DMS153 treated with DMSO at 0.1 percent for 48 hours (cell line): ENCODE data around the gene PAPPA2.

Experiments used
- DNase-seq: peaks from one replicate; lab custom pipeline; 2025; ENCODE audit not compliant: unreplicated experiment; lab: John Stamatoyannopoulos, UW

Gene PAPPA2

GRCh38 chr1:176795929-176796328 is 333.0 kb downstream of the PAPPA2 start:
- DNase-seq = no peak

- no peak for DNase-seq
These were observed 333.6 kb downstream of the PAPPA2 start for GRCh38 chr1:176796583-176796982.

DNA sequence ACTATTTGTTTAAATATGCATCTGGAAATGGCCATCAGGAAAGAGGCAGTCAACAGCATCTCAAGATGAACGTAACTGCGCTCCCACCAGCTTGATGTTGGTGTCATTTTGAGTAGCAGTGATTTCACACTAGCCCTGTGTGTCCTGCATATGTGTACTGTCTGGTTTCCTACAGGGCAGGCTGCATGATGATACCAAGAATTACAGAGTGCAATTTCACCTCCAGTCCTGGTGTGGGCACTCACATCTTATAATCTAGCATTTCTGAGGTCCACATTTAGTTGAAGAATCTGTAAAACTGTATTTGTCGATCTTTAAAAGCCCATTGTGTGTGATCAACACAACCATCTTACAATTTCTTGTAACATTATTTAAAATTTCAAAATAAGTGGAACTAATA is 336.4 kb downstream of the PAPPA2 start:
- DNase-seq = no peak

- DNase-seq = no peak
These were observed 338.1 kb downstream of the PAPPA2 start for GRCh38 chr1:176800978-176801513.

GRCh38 chr1:176801514-176802020 is 338.6 kb downstream of the PAPPA2 start:
- DNase-seq = no peak

DNA sequence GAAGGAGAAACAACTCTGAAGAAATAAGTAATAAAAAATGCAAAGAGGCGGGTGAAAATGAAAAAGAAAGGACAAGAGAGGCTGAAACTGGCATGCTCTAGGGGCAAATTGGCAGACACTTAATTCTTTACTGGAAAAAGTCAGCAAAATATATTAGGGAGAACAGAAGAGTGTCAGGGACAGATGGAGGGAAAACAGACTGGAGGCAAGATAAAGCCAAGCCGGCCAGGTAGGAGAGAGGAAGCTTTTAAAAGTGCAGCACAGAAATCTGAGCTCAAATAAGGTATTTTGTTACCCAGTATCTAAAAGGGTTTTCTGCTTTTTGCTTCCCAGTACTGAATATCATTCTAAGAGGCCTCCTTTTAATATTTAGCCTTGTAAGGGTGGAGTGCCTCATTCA is 339.3 kb downstream of the PAPPA2 start:
- no peak for DNase-seq

DNA sequence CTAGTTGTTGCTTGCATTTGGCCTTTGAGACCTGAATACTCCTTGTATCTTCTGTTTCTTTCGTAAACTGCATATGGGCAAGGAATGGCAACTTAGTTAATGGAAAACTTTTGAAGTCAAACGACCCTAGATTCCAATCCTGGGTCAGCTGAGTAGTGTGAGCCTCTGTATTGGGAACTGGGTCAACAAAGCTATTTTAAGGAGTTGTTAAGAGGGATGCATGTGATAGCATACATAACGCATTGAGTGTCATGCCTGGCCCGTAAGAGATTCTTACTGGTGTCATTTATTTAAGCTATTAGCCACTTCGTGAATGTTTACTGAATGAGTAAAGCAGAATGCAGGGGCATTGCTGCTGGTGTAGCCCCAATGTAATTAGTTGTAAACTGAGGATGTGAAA is 340.1 kb downstream of the PAPPA2 start:
- no peak for DNase-seq

DNA sequence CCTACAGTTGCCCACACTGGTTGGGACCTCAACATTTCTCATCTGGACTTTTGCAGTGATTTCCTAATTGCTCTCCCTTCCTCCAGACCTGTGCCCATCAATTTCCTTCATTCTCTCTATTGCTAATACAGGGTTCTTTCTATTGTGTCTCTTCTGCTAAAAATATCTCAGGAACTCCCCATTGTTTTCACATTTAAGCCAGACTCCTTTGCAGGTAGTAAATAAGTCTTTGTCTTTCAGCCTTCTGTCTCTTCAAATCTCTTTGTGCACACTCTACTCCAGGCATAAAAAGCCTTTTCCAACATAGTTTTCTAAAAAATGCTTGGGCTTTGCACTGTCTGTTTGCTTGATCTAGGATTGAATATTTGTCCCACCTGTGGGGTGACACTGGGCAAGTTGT is 340.6 kb downstream of the PAPPA2 start:
- no peak for DNase-seq

DNA sequence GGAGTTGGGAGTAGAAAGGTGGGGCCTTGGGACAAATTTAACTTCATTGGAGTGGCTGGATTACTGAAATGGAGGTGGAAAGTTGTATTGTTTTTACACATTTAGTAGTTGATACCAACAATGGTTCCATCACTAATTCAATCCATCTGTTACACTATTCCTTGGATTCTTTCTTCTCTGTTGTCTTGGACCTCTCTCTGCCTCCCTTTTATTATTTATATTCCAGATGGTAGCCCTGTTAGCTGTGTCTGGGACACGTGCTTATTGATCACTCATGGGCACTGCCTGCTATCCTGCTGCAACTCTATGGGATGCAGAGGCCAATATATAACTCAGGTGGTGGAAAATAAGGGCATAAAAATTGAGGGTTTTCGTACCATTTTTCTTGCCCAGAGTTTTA is 346.3 kb downstream of the PAPPA2 start:
- DNase-seq = no peak

DNA sequence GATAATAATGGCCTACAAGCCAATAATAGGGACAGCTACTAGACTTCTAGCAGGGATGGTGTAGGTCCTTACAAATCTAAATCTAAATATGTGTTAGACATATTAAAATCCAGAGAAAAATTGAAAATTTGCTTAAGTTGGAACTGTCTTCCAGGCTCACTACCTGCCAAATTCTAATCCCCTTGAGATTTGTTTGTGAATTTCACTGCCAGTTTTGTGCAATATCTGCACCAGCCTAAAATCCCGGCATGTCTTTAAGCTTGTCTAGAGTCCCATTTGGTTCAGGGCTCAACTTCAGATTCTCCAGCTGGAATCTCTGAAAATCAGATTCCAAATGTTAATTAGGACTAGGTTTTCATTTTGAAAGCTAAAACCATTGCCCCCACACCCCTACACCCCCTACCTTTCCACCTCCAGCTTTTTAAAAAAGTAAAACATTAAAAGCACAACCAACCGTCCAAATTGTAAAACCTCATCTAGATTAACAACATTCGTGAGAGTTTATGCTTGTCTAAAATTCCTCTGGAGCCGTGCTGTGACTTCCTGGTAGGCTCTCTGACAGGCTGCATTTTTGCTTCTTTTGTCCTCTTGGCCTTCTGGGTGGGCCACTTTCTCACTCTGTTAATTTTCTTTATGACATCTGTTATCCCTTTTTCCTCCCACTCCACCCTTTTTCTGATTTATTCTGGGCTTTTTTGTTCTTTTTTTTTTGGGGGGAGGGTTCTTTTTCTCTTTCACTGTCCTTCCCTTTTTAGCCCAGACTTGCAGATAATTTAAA is 348.7 kb downstream of the PAPPA2 start:
- no peak for DNase-seq

- no peak for DNase-seq
These were observed 352.6 kb downstream of the PAPPA2 start for GRCh38 chr1:176815621-176816020.

- no peak for DNase-seq
These were observed 353.3 kb downstream of the PAPPA2 start for GRCh38 chr1:176816232-176816631.

GRCh38 chr1:176820391-176821031 is 357.5 kb downstream of the PAPPA2 start:
- no peak for DNase-seq

DNA sequence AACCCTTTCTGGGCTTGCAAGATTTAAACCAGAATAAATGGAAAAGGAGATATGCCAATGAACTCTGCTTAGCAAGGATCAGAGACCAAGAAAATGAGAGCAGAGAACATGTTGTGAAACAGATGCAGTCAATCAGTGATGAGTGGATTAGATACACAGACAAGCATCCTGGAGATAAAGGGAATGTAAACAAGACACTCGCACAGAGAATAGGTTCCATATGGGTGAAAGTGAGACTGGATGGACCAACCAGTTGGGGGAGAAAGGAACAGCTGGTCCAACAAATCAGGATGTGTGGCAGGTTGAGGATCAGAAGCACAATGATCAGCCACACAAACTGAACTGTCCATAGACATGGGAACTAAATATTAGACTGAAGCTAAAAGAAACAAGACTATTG is 363.3 kb downstream of the PAPPA2 start:
- peak; percentile 74 for DNase-seq

DNA sequence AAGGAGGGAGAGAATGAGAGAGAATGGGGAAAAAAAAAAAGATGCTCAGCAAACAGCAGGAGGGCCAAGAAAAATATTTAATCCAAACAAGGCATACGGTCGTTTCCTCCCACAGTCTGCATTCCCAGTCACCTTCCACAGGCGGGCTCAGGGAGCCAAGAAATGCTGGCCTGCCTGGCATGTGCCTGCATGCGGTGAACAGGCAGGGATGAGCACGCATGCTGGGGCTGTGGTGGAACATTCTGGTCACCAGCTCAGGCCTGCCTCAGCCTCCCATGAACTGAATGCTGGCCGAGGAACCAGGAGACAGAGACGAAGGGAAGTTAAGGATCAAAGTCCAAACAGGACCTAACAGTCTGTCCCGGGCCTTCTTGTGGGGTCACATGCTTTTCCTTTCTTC is 366.3 kb downstream of the PAPPA2 start:
- no peak for DNase-seq

- no peak for DNase-seq
These were observed 368.2 kb downstream of the PAPPA2 start for GRCh38 chr1:176831150-176831549.

DNA sequence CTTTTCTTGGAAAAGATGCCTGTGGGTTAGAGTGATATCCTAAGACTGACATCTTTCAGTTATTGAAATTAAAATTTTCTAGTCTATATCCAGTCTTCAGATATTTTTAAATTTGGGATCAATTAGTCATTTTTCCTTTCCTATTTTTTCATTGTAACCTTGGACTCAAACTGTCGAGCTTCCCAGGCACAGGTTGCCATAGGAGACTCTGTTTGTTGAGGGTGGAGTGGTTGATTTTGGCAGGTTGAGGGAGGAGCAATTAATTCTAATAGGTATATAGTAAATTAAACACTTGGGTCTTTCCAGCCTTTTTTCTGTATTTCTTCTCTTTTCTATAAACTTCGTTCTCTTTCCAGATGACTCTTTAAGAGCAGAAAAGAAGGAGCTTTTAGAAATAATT is 374.7 kb downstream of the PAPPA2 start:
- peak; percentile 55 for DNase-seq

DNA sequence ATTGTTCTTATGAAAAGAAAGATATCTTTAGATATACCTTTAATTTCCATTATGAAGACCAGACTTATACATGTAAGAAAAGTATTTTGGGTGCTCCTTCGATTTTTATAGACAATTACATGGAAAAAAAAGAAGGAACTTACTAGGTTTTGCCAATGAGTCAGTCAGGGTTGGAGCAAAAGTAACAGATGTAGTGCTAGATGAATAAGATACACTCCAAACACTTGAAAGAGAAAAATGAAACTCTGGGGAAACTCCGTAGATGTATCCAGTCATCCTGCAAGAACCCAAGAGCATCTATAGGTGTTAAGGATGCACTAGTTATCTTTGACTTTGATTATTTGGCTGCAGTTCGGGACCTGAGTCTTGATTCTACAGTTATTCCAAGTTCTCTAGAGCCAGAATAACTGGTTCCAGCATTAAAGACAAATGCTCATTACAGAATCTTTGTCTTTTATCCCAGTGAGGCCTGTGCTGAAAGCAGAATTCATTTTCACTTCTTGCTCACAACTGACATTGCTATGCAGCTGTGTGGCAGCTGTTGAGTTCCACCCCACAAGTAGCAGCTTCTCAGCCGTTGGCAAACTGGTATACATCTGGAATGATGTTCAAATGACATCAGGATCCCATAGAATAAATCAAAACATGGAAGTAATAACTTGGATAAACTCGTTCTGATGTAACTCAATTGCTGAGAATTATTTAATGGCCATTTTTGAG is 375.5 kb downstream of the PAPPA2 start:
- no peak for DNase-seq

DNA sequence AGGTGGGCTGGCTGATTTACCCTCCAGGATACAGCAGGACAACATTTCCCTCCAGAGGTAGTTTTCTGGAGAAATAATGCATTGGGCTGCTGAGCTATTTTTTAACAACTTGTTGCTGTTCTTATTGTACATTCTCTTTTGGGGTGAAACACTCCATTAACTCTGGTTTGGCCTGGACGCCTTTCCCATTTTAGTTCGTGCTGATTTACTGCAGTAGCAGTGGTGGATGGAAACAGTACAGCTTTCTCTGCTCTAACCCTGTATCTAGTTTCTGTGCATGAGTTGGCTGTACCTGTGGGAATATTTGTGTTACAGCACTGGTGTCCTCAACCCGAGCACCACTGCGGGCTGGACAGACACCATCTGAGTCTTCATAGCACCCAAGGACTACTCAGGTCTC is 376.2 kb downstream of the PAPPA2 start:
- no peak for DNase-seq

DNA sequence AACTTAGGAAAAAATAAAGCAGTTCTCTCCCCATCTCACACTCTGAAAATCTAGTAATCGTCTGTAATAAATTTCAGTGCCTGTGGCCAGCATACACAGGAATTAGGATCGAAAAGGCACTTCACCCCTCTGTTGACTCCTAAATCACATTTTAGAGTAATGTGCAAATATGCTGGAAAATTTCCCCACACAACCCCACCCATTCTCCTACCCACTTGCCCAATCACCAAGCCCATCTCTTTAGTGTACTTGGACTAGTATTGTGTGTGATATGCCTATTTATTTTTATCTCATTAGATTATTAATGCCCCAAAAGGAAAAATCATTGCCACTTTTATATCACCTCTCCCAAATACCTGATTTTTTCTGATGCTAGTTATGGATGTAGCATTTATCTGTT is 378.3 kb downstream of the PAPPA2 start:
- DNase-seq = no peak
